ENCODE data around the gene KIF13A.
"Not testable (repeated sequence)": the region's sequence is repeated elsewhere in the genome, so short reads cannot be mapped to it uniquely, and the experiment has no call there.

The KIF13A gene

DNA sequence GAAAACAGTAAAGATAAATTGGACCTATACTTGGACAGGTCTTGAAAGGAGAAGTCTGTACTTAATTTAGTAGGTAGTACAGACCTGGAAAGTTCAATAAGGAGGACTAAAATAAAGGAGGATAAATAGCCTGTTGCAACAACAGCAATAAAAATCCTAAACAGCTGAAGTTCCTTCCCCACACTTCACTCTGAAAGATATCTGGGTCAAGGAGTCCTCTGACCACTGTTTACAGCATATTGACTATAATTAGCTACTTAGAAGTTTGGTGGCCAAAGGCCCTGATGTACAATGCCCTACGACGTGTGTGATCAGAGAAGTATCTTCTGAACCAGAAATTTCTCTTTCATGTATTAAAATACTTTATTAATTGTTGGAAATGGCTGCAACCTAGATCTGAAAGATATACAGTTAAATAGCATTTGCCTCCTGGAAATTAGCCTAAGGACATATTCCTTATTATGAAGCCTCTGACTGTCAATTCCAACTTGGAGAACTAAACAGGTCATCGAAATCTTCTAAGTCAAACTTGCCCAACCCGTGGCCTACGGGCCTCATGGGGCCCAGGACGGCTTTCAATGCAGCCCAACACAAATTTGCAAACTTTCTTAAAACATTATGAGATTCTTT is 82.8 kb downstream of the KIF13A start:
- DNase-seq (ENCODE audit: low read depth in 2 of 3, low spot score in 2 of 3): no peak

DNA sequence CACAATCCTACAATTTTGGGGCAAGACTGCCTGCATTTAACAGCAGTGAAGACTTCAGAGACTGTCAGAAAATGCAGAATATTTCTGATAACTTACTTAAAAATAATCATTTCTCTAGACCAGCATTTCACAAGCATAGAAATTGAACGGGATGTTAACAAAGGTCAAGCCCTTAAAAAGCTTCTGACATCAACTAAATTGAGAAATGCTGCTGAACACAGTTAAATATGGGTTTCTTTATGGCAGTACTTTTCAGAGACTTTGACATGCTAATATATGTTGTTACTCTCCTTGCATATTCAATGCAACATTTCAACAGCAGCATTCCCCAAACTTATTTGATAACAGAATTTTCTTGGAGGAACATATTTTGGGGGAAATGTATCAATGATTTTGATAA is 84.5 kb downstream of the KIF13A start:
- no peak for DNase-seq (ENCODE audit: low read depth in 2 of 3, low spot score in 2 of 3)

DNA sequence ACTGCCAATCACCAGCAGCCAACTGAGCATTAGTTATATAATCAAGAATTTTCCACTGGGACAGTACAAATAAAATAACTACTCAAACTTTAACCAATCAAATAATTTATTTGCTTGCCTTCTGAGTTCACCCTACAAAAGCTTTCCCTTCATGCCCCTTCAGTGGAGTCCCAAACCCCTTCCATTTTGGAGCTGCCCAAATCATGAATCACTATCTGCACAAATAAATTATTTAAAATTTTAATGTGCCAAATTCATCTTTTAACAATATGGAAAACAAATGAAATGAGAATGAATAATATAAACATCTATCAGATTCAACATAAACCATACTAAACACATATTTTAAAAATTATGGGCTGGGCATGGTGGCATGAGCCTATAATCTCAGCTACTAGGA is 85.9 kb downstream of the KIF13A start:
- DNase-seq (ENCODE audit: low read depth in 2 of 3, low spot score in 2 of 3): no peak

DNA sequence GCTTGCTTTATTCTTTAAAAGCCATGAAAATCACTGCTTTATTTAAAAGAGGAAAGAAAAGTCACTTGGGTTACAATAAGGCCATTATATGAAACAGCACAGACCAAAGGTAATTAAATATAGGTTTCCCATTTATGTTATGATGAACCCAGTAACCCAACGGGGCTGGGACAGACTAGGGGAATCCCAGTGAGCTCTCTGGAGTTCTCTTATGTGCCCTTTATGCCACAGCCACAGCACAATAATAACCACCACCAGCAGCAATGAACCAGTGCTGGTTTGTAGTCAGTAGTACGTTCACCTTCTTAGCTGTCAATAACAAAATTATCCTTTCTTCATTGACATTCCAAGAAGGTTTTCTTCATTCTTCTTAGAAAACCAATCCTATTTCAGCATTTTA is 87.4 kb downstream of the KIF13A start:
- no peak for DNase-seq (ENCODE audit: low read depth in 2 of 3, low spot score in 2 of 3)

DNA sequence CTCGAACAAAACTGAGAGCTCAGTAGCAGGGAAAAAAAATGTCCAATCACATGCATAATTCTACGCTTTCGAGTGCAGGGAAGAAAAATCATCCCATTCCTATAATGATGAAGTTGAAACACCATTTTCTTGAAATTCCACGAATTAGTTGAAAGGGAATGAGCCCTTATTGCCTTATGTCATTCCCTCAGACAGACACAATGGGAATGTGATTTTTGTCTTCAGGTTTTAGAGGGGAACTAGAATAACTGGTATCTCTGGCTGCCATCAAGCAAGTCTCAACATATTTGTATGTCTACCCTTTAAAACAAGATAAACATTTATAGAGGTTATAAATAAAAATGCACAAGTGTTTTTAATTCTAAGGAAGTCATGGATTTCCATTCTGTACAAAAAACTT is 87.9 kb downstream of the KIF13A start:
- DNase-seq (ENCODE audit: low read depth in 2 of 3, low spot score in 2 of 3): no peak

DNA sequence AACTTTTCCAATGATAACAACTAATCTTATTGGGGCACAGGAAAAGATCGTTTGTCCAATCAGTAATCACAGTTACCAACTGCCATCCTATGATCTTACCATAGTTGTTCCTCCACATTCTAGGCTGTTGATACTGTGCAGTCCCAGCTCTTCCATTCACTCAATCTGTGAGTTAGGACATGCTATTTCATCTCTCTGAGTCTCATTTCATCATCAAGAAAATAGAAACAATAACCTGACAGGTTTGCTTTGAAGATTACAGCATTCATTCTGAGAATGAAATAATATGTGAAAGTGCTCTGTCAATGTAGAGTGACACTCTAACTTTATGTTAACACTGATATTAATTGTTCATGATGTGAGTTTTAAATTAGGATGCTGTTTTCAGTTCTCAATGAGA is 89.8 kb downstream of the KIF13A start:
- no peak for DNase-seq (ENCODE audit: low read depth in 2 of 3, low spot score in 2 of 3)

DNA sequence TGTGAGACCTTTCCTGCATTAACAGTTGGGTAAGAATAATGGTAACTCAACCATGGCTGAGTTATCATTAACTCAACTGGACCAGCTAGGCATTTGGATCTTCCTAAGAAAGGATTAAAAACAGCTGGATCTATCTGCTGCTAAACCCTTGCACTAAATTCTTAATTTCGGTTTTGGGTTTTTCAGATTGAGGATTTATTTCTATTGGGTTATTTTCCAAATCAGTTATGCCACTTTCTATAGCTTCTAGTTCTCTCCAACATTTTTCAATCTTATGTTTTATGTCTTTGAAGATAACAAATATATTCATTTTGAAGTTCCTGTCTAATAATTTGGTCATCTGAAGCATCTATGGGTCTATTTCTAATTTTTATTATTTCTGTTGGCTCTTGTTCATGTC is 92.5 kb downstream of the KIF13A start:
- no peak for DNase-seq (ENCODE audit: low read depth in 2 of 3, low spot score in 2 of 3)

DNA sequence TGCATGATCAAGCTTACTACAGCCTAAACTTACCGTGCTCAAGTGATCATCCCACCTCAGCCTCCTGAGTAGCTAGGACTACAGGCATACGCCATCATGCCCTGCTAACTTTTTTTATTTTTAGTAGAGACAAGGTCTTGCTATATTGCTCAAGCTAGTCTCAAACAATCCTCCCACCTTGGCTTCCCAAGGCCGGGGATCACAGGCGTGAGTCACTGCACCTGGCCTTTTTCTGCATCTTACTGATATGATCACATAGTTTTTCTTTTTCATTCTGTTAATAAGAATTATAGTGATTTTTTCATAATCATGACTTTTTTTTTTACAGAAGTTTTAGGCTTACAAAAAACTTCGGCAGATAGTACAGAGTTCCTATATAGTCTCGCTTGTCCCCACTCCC is 93.2 kb downstream of the KIF13A start:
- DNase-seq (ENCODE audit: low read depth in 2 of 3, low spot score in 2 of 3): no peak

DNA sequence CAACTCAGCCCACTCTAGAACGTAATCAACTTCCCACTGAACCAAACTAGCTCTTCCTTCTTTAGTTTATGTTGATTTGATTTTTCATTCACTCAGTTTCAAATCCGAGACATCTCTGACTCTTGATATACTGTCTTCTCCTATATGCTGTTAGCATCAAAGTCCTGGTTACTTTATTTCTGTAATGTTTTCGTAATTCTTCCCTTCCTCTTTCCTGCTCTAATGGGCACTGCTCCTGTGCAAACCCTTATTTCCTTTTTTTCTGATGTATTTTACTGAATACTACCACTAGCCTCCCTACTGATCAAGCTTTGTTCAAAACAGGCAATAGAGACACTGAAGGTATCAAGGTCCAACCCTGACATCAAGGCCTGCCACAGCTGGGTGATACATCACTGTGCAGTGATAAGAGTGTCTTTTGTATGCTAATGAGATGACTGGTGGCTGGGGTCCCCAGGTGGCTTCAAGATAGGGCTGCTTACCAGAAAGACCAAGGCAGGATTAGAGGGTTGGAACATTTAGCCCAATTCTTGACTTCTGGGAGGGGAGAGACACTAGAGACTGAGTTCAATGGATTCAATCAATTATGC is 95.2 kb downstream of the KIF13A start:
- no peak for DNase-seq (ENCODE audit: low read depth in 2 of 3, low spot score in 2 of 3)

DNA sequence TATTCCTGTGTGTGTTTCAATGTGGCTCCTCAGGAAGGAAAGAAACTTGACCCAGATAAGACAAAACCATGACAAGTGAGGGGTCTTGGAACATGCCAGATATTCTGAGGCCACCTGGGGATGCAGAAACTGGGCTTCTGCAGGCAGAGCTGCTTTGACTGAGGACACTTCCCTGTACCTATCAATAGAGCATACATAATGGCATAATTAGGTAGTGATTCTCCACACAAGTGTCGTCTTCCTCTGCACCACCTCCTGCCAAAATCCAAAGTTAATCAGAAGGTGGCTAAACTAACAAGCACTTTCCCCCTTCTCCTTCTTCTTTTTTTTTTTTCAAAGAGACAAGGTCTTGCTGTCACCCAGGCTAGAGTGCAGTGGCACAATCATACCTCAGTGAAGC is 97.1 kb downstream of the KIF13A start:
- DNase-seq (ENCODE audit: low read depth in 2 of 3, low spot score in 2 of 3): no peak

DNA sequence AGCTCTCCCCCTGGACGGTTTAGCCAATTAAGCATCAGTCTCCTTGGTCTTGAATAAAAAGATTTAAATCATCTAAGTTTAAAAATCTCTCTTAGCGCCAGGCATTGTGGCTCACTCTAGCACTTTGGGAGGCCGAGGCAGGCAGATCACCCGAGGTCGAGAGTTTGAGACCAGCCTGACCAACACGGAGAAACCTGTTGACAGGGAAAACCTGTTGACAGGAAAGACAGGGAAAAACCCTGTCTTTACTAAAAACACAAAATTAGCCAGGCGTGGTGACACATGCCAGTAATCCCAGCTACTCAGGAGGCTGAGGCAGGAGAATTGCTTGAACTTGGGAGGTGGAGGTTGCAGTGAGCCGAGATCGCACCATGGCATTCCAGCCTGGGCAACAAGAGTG is 97.7 kb downstream of the KIF13A start:
- DNase-seq (ENCODE audit: low read depth in 2 of 3, low spot score in 2 of 3): not testable (repeated sequence)

DNA sequence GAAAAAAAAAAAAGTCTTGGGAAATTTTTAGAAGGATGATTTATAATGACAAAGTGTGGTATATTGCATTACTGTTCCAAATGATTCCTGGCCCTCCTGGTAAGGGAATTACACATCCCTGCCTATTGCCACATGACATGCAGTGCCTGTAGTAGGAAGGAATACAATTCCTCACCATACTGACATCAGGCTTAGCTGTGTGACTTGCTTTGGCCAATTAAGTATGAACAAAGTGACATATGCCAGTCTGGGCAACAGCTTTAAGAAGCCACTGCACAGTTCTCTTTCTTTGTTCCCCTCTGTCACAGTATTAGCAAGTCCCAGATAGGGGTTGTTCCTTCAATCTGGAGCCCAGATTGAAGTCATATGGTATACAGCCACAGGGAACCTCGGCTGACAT is 100.5 kb downstream of the KIF13A start:
- no peak for DNase-seq (ENCODE audit: low read depth in 2 of 3, low spot score in 2 of 3)

DNA sequence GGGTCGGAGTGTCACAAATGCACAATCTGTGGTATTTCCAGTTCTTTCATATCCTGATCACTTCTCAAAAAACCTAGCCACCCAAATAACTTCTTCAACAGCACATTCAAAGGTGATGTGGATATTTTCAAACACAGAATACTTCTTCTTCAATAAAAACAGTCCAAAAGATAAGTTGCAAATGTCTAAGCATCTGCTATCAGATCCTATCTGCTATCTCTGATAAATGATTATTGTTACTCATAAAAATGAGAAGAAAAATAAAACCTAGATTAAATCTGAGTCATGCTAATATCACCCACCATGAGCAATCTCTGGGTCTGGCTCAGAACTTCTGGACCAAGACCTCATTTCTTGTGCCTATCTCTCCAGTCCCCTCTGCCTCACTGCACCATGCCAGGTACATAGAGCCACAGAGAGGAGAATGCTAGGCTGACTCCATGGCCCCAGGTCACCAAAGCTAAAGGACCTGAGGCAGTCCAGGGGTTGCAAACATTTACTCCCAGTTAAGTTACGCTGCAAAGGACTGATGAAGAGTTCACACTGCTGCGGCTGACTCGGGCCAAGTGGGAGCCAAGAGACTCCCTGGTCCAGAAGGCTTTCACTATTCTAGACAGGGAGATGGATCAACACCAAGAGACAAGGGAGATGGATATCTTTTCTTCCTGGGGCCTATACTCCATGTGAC is 101.4 kb downstream of the KIF13A start:
- DNase-seq (ENCODE audit: low read depth in 2 of 3, low spot score in 2 of 3): no peak

DNA sequence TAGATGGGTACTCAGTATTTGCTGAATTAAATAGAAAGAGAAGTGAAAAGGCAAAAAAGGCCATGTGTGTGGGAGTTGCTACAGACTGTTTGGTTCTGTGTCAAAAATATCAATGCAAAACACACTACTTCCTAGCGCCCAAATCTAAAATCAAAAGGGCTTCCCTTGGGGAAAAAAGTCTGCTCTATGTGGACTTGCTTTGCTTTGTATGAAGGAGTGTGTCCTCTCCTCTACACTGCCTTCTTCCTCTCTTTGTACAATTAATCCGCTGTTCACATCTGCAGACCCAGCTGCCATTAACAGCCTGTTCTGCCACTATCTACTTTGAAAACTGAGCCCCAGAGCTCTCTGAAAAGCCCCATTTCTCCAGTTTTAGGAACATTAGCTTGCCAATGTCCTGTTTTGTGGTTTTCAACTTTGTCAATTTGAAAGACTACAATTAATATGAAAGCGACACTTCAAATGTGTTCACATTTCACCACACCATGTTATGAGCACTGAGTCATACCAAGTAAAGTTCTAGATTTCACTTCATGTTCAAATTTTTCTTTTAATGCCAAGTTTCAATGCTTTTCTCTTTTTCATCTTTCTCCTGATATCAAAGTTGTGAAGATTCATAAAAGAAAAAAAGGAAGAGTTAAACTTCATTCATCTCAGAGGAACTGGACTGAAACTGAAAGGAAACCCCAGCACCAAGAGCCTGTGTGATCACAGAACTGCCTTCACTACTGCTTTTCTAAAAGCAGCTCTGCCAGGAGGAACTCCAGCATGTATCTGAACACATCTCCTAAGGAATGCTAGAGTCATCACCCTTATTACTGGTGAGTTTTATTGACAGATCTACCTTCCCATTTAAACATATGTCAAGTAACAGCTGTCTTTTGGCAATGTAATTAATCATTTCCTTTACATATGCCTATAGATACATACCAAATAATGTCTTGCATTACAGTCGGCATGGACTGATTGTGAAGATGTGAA is 102.6 kb downstream of the KIF13A start:
- DNase-seq (ENCODE audit: low read depth in 2 of 3, low spot score in 2 of 3): no peak

DNA sequence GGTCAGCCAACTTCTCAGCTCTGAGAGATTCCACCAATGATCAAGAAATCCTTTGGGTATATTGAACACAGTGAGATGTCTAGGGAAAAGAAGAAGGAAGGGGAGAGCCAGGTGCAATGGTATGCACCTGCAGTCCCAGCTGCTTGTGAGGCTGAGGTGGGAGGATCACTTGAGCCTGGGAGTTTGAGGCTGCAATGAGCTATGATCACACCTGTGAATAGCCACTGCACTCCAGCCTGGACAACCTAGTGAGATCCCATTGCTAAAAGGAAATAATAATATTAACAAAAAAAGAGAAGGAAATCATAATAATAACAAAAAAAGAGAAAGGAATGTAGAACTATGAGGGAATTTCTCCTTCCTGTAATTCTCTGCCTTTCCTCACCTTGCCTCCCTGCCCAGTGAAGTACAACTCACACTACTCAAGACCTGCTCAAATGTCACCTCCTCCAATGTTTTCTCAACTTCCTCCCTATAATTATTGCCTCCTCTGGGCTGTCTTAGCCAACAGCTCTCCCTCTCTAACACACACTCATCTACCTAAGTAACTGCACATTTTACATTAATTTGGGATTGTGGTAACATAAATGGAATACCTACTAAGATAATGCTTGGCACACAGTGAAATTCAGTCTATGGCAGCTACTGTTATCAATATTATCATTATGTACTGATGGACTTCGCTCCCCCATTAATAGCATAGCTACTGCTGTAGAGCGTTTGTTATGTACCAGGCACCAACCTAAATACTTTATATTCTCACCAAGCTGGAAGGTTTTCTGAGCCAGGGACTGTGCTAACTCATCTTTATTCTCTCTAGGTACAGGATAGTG is 103.6 kb downstream of the KIF13A start:
- no peak for DNase-seq (ENCODE audit: low read depth in 2 of 3, low spot score in 2 of 3)

DNA sequence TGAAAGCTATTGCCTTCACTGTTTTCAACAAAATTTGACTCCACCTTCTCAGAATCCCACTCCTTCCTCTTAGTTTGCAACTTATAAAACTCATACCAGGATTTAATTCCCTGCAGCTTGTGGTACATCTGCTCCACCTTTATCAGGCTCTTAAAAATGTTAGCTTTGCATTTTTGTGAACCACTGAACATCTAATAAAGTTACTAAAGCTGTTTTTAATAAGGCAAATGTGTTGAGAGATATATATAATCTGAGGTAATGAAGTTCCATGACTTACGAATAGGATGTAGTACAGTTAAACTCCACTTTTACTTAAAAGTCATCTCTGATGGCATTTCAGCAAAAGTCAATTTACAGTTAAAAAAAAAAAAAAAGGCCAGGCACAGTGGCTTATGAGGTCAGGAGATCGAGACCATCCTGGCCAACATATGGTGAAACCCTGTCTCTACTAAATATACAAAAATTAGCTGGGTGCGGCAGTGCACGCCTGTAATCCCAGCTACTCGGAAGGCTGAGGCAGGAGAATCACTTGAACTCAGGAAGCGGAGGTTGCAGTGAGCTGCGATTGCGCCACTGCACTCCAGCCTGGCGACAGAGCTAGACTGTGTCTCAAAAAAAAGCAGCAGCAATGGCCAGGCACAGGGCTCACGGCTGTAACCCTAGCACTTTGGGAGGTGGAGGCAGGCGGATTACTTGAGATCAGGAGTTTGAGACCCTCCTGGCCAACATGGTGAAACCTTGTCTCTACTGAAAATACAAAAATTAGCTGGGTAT is 106.2 kb downstream of the KIF13A start:
- DNase-seq (ENCODE audit: low read depth in 2 of 3, low spot score in 2 of 3): no peak

DNA sequence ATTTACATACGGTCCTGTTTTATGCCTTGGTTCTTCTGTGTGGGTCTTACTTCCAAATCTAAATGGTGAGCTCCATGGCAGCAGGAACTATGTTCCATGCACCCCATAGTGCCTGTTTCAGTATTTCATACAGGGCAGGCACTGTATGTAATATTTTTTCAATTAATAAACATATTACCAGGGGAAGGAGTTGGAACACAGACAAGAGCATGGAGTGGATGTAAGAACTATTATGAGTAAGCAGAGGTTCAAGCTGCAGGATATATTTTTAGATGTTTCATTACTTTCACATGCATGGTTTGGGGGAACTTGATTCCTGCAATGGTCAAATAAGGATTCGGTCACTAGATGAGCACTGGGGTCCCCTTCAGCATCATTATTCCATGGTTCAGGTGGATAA is 108.3 kb downstream of the KIF13A start:
- no peak for DNase-seq (ENCODE audit: low read depth in 2 of 3, low spot score in 2 of 3)

DNA sequence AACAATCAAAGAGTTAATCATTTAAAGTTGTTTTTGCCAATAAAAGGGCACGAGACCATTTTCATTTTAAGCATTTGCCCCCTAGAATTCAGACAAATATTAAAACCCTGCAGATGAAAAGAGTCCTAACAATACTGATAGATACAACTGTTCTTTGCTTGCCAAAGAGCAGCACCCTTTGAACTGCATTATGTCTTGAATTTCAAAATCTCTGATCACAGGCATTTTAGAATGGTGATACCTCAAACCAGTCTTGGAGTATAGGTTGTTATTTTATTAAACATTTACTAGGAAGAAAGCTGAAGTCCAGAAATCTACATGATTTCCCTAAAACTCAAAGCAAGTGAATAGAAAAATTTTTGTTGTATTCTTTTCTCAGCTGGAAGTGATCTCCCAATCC is 108.7 kb downstream of the KIF13A start:
- DNase-seq (ENCODE audit: low read depth in 2 of 3, low spot score in 2 of 3): no peak

DNA sequence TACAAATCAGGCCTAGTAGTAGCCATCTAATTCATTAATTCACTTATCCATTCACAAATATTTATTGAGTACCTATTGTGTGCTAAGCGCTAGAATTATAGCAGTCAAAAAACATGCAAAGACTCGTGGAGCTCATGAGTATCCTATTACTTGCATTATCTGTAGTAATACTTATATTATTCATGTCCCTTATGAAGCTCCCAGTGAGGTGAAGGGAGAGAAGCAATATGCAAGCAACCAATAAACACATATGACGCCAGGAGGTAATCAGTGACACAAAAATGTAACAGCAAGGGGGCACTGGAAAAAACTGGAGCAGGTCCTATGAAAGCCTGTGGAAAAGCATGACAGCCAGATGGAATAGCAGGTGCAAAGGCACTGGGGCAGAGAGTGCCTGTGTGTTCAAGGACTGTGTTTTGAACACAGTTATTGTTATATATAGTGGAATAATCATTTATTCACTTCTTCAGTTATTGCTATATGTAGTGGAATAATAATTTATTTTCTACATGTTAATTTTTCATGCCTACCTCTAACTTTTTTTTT is 109.5 kb downstream of the KIF13A start:
- no peak for DNase-seq (ENCODE audit: low read depth in 2 of 3, low spot score in 2 of 3)

Data from activated CD8-positive, alpha-beta memory T cell treated with anti-CD3 and anti-CD28 coated beads for 48 hours (primary cell).